NCI-H82 (cell line): ENCODE data around the gene TSPAN3.

ENCODE experiments used
- DNase-seq: peaks from one replicate; lab custom pipeline; 2025; lab: John Stamatoyannopoulos, UW

The TSPAN3 gene

DNA sequence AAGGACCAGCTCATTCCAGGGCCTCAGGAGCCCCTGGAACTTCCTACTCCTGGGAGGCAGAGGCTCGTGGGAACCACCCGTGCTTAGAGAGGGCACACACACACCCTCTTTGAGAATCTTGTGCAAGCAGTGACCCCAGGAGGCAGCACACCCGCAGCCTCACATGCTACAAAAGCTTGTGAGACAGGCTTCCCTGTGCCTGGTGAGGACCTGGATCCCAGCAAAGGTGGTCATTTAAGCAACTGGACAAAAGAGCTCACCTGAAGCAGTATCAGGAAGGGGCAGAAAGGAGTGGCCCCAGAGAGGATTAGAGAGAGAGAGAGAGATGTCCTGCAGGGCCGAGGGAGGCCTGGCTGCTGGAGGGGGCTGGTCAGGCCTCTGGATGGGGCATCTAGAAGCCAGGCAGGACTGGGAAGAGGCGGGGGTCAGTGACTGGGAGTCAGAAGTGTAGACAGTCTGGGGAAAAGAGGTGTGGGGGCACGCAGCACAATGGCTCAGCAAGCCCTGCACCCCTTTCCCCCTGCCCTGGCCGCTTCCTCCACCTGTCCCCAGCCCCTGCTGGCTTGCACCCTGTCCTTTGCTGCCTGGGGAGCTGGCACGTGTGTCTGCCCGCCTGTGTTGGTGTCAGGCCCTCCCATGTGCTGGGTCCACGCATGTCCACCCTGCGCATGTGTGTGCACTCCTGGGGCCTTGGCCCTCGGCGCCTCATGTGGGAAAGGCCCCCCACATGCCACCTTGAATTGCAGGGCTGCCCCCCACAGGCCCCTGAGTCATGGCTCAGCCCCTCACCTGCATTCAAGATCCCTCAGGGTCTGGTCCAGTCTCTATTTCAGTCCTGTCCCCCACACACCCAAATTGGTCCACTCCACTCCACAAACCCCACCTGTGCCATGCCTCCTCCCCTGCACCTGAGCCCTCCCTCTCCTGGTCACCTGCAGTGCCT is 36.9 kb downstream of the TSPAN3 start:
- DNase-seq, result no peak

DNA sequence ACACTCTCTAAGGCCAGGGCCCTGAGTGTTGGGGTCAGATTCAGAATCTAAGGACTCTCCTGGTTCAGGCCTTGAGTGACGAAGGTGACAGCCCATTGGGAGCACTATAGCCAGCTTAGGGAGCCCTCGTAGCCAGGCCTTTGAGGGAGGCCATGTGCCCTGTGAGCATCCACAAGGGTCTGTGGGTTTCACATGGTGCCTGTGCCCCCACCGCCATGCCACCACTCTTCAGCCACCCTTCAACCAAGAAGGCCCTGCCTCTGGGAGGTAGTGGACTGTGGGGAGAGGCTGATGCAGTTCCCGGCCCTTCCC is 37.5 kb downstream of the TSPAN3 start:
- no peak for DNase-seq

DNA sequence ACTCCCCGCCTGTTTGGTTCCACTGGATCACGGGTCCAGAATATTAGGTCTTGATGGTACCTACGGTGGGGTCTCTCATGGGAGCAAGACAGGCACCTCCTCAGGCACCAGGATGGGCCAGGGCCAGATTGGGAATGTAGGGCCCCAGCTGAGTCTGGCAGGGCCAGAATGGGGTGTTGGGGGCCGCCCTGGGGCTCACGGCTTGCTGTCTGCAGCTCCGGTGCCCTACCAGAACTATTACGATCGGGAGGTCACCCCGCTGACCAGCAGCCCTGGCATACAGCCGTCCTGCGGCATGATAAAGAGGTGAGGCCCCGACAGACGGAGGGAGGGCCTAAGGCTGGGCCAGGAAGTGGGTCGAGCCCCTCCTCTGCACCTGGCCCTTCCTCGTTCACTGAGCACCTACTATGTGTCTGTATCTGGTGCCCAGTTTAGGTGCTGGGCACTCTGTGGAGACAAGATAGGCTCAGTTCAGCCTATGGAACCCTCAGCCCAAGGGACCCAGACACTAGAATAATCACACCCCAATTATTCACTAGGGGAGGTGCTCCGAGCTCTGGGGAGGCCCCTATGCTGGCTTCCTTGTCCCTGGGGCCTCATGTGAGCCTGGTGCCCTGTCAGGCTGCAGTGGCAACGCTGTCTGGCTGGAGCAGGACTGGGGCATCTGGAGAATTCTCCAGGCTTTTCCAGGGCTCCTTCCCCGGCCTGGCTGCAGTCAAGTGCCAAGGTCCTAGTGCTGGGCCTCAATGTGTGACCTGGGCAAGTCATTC is 38.1 kb downstream of the TSPAN3 start:
- DNase-seq, result no peak

DNA sequence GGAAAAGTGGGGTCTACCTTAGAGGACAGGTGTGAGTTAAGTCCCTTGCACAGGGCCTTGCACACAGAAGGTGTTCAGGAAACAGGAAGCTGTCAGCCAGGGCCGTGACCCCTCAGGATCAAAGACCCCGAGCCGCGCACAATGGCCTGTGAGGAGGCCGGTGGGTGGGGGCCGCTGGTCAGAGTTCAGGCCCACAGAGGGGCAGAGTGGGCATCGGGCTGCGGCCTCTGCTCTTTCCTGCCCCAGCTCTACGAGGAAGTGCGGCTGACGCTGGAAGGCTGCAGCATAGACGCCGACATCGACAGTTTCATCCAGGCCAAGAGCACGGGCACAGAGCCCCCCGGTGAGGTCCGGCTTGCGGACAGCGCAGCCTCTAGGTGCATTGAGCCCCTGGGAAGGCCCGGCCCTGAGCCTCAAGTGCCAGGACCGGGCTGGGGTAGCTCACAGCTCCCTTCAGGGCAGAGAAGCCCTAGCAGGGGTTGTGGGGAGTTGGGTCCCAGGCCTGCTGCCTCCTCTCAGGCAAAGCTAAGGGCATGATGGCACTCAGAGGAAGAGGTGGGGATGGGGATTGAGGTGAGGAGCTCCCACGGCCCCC is 38.8 kb downstream of the TSPAN3 start:
- DNase-seq, result no peak

DNA sequence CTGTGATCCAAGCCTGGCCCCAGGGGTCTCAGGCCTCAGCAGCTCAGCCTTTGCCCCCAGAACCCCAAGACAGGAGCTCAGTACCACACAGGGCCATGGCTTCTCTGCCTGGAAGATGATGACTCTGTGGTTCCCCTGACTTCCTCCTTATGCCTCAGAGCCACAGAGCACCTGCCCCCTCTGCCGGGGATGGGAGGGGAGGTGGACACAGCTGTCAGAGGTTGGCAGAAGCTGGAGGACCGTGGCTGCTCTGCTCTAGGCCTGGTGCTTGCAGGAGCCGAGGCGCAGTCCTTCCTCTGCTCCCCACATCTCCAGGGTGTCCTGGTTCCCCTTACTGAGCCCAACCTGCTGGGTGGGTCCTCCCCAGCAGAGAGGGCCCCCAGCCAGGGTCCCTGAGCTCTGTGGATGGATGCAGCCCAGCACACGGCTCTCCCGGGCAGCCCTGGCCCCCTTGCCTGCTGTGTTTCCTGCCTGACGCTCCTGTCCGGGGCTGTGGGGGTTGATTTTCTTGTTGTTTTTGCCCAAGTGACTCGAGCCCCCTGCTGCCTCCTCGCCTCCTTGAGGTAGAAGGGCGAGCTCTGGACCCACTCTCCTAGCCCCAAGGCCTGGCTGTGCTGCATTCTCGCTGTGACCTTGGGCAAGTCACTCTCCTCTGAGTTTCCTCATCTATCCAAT is 39.4 kb downstream of the TSPAN3 start:
- peak; percentile 84 for DNase-seq

DNA sequence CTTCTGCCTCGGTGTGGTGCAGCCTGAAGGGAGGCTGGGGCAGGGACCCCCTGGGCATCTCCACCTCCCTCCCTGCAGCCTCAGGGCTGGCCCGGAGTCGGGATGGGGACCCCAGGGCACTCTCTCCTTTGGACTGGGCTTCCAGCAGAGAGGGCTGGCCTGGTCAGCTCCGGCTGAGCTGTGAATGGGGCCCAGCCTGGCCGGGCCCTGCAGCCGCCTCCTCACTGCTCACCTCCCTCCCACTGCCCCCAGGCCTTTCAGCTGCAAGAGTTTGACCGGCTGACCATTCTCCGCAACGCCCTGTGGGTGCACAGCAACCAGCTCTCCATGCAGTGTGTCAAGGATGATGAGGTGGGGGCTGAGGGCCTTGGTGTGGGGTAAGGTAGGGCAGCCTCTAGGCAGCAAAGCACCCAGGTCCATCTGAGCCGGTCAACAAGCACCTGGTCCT is 40.0 kb downstream of the TSPAN3 start:
- DNase-seq, result no peak

DNA sequence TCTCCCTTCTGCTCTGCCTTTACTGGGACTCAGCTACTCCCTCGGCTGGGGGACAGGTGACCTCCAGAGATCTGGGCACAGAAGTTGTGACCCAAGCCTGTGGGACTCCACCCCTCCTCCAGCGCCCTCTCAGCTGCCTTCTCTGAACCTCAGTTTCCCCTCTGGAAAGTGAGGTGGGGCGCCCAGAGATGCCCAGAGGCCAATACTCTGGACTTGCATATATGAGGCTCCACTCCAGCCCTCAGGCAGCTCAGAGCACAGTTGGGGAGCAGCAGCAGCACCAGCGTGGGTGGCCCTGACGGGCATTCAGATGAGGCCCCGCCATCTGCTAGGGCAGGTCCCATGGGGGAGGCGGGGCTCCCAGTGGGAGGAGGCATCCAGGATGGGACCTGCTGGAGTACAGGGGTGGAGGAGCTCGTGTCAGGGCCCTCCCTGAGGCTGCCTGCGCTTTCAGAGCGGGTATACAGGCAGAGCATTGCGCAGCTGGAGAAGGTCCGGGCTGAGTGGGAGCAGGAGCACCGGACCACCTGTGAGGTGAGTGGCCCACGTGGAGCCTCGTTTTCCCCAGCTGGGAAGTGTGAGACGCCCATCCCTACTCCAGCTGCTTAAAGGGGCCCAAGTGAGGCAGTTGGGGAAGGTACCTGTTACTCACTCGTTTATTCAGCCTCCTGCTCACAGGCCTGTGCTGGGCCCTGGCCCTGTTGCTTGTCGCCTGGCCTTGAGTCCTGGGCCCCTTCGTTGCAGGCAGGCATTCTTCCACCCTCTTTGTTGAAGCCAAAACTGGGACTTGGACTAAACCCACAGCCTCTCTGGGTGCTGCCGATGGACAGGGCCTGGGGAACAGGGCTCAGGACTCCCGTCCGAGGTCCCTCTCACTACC is 40.6 kb downstream of the TSPAN3 start:
- DNase-seq, result peak; percentile 96

DNA sequence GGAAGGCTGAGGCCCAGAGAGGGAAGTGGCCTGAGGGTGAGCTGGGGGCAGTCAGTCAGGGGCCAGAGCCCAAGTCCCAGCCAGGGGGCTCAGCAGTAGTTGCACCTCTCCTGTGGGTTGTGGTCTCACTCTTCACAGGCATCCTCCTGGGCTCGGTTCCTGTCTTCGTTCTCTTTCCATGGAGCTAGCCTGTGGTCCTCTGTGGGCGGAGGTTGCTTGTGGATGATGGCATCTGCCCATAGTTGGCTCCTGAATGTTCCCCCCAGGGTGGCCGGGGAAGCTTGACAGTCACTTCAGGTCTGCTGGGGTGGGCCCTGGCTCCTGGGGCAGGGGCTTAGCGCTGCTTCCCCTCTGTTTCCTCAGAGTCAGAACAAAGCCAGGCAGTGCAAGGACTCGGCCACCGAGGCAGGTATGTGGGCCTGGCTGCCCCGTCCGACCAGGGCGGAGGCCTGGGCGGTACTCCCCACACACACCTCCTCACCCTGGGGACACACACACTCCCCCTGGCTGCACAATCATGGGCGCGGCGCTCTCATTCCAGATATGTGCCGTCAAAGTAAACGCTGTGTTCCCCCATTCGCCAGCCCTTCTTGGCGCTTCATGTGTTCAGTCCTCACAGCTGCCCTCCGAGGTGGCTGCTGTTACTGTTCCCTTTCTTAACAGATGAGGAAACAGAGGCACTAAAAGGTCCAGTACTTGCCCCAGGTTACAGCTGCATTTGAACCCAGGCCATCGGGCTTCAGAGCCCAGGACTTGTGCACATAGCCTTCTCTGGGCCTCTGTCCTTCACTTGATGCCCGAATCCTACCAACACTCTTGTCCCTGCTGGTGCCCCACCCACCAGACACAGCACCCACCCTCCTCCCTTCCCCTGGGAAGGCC is 41.5 kb downstream of the TSPAN3 start:
- DNase-seq, result no peak

DNA sequence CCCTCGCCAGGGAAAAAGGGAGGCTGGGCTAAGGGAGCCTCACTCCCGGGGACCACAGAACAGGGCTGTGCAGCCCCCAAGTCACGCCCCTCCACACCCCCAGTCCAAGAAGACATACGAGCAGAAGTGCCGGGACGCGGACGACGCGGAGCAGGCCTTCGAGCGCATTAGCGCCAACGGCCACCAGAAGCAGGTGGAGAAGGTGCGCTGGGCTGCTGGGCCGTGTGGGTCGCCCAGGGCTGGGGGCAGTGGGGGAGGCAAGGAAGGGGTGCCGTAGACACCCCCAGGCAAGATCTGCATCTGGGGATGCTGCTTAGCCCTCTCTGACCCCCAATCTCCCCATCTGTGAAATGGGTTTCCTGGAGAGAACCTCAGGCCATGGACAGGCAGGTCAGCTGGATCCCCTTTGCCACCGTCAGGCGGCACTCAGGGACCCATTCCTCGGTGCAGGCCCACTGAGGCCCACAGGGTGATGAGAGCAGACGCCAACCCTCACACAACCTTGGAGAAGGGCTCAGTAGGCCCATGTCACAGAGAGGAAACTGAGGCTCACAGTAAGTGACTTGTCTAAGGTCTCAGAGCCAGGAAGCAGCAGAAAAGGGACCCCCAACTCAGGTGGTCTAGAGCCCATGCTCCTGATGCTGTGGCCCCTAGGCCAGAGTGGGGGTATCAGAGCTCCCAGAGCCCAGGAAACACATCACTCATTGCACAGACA is 42.3 kb downstream of the TSPAN3 start:
- no peak for DNase-seq

DNA sequence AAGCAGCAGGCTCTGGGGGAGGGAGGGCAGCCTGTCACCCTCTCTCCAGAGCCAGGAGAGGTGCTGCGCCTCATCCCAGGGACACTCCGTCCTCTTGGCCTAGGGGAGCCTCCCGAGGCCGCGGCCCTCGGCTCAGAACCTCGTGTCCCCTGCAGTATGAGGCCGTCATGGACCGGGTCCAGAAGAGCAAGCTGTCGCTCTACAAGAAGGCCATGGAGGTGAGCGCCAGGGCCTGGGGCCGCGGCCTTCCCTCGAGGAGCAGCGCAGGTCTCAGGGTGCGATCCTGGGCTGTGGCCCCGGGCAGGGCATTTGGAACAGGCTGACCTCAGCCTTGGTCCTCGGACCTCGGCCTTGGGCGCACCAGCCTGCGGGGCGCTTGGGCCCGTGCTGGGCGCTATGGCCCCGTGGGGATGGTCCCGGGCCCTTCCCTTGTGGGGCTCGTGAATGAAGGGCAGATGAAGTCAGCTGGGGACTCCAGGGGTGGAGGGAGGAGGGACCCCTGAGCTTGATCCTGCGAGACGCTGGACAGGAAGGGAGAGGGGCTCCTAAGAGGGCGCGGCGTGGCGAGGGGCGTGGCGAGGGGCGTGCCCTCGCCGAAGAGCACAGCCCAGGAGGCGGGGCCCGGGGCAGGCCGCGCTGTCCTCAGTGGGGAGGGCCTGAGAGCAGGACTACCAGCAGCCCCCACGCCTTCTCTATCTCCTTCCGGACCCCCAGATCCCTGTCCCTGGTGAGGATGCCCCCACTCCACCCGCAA is 43.0 kb downstream of the TSPAN3 start:
- DNase-seq, result no peak

DNA sequence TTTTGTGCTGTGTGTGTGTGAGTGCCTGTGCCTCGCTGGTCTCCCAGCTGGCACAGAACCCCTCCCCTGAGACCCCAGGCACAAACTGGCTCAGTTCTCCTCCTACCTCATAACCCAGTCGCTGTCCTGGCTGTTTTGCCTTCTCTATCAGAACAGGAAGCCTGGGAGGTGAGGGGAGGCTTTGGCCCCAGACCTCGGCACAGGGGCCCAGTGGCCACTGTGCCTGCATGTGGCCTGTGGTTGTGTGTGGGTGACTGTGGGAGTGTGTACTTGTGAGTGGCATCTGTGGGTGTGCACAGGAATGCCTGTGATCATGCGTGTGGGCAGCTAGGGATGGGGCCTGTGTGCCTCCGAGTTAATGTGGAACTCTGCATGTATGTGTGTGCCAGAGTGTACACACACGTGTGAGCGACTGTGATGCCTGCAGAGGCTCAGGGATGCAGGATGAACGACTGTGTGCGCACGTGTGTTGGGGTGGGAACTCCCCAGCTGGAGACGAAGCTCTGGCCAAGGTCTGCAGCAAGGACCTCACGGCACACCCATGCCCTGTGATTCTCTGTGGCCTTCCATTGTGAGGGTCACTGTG is 43.7 kb downstream of the TSPAN3 start:
- DNase-seq, result no peak

DNA sequence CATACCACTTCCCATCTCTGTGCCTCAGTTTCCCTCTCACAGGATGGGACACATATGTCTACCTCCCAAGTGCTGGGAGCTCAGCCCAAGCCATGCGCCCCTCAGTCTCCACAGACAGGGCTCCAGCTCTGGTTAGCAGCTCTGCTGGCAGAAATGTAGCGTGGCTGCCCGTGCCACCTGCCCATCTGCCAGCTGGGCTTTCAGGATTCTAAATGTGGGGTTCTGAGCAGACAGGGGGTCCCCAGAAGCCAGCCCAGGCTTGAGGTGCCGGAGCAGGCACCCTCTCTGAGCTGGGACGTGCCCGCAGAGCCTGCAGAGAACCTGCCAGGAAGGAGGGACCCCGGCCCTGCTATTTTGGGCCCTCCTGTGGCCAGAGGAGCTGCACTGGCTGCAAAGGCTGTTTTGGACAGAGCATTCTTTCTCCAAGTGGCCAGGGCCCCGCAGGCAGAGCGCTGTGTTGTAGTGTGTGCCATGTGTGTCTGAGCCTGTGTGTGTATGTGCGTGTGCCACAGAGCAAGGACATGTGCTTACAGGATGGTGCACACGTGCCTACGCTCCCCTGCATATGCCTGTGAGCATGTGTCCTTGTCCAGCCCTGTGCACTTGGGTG is 44.3 kb downstream of the TSPAN3 start:
- no peak for DNase-seq

DNA sequence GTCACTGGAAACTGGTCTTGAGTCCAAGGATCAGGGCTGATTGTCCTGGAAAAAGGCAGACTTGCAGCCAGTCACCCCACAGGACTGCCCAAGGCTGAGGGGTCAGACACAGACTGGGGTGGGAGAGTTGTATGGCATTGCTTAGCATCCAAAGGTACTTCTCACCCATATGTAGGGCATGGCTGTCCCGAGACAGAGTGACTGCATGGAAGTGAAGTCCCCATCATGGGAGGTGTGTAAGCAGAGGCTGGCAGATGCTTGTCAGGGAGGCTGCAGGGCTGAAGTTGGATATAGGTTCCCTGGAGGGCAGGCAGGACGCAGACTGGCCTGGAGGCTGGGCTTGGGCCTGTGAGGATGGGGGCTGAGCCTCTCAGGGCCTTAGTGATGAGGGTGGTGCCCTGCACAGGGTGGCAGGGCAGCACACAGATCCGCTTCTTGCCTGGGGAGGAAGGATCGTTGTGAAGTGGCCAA is 44.9 kb downstream of the TSPAN3 start:
- no peak for DNase-seq

DNA sequence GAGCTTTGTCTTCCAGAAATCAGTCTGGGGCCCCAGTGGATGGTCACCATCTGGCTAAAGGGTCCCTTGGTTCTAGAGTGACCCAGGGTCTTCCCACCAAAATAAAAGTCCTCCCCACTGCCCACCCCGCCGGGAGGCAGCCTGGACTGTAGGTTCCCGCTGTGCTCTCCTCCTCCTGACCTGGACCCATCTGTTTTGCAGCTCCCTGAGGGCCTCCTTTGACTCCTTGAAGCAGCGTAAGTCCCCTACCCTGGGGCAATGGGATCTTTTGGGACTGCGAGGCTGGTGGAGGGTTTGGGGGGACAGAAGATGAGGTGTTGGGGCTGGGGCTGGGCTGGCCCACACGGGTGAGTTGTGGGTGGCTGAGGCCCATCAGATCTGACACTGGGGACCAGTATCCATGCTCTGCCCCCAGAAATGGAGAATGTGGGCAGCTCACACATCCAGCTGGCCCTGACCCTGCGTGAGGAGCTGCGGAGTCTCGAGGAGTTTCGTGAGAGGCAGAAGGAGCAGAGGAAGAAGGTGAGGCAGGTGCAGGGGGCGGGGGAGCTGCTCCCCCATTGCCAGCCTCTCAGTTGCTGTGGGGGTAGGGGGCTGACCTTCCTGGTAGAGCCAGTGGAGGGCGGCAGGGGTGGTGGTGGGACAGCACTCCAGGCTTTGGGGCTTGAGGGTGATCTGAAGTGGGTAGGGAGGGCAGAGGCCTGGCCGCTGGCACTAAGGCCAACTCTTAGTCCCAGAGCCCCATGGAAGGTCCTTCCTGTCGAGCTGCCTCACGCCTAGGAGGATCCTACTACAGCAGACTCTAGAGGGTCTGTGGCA is 45.6 kb downstream of the TSPAN3 start:
- DNase-seq, result no peak

DNA sequence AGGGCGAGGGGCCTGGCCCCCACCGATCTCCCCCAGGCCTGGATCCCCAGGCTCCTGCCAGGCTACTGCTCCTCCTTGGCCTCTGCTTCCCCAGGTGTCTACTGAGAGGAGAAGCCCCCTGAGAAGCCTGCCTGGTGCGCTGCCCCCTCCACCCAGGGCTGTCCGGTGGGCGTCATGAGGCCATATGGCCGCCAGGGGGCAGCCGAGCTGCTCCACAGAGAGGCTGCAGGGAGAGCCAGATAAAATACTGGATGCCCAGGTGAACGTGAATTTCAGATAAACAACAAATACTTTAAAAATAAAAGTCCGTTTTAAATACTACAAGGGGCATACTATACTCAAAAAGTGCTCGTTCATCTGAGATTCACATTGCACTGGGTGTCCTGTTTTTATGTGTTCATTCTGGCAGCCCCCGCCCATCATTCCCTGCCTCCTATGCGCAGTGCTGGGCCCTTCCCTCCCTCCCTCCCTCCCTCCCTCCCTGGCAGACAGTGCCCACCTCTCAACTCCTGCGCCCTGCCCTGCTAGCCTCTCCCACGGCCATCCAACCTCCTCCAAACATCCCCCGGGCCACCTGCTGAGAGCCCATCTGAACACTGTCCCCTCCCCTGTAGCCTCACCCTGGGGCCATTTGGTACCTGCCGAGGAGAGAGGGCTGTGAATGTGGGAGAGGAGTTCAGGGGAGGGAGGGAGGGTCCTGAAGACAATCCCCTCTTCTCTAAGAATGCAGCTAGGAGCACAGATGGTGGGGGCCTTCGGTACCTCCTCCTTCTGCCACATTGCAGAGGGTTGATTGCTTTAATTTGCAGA is 46.4 kb downstream of the TSPAN3 start:
- peak; percentile 84 for DNase-seq
